ENCODE data around the gene CCDC12.

DNA sequence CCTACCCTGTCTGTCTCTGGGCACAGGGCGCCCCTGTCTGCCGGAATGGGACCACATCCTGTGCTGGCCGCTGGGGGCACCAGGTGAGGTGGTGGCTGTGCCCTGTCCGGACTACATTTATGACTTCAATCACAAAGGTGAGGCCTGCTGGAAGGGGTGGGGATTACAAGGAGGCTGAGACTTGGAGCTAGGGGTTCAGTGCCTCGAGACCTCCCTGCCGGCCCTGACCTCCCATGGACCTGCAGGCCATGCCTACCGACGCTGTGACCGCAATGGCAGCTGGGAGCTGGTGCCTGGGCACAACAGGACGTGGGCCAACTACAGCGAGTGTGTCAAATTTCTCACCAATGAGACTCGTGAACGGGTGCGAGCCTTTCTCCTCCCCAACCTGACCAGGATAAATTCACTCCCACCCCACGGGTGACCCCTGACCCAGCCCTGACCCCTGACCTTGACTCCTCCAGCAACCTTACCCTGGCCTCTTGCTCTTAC lies 78.7 kb downstream of the CCDC12 start:
- TF ChIP-seq POLR2A (IDR thresholded peaks at IDR 0.05) = no peak
- TF ChIP-seq, protein P1, sequence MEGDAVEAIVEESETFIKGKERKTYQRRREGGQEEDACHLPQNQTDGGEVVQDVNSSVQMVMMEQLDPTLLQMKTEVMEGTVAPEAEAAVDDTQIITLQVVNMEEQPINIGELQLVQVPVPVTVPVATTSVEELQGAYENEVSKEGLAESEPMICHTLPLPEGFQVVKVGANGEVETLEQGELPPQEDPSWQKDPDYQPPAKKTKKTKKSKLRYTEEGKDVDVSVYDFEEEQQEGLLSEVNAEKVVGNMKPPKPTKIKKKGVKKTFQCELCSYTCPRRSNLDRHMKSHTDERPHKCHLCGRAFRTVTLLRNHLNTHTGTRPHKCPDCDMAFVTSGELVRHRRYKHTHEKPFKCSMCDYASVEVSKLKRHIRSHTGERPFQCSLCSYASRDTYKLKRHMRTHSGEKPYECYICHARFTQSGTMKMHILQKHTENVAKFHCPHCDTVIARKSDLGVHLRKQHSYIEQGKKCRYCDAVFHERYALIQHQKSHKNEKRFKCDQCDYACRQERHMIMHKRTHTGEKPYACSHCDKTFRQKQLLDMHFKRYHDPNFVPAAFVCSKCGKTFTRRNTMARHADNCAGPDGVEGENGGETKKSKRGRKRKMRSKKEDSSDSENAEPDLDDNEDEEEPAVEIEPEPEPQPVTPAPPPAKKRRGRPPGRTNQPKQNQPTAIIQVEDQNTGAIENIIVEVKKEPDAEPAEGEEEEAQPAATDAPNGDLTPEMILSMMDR (IDR thresholded peaks at IDR 0.05) = no peak
- no peak for TF ChIP-seq POLR2AphosphoS5 (IDR thresholded peaks at IDR 0.05)

All from suprapubic skin (tissue), 4 donors.